Measurements from ENCODE around the gene NEMF. TPM values are rescaled to one million over a fixed set of nuclear protein-coding genes. Genes with fewer than 3 reads are reported as not detected.
A peak's percentile ranks its signal among the peaks of the same experiment; 100 is the strongest.
"Not testable (repeated sequence)": the region's sequence is repeated elsewhere in the genome, so short reads cannot be mapped to it uniquely, and the experiment has no call there.

The NEMF gene
- total RNA-seq, 1 donor from 2014 or later, result 46.4 TPM

- no peaks in the 10 kb centered on the region for H3K9me3 ChIP-seq (ENCODE audit: control insufficient read depth in 3 of 3, low read length in 3 of 3)
- H3K27ac ChIP-seq (ENCODE audit: low read depth, low read length), result peak overlapping the region; percentile 97
- H3K4me3 ChIP-seq (ENCODE audit: low read length in 3 of 3), result peak overlapping the region; percentile 82 to 100 (median 86)
- no peaks in the 10 kb centered on the region for H3K27me3 ChIP-seq (ENCODE audit: control insufficient read depth in 3 of 3, insufficient read depth in 3 of 3, low read length in 3 of 3)
- H3K4me1 ChIP-seq (ENCODE audit: control insufficient read depth in 3 of 3, insufficient read depth in 3 of 3, low read length in 3 of 3), result peaks cover 20 to 32% (median 24%) of the 10 kb centered on the region in 3 donors
- H3K36me3 ChIP-seq (ENCODE audit: control insufficient read depth in 3 of 3, insufficient read depth in 3 of 3, low read length in 3 of 3), result peaks cover 0 to 2% (median 0%) of the 10 kb centered on the region in 3 donors
- H3K9ac ChIP-seq (ENCODE audit: low read depth in 1 of 3, low read length in 3 of 3), result peak overlapping the region; percentile 89 to 100 (median 98)
Observed at GRCh38 chr14:49766839-49767238, 85.7 kb downstream of the NEMF start.

GRCh38 chr14:49761839-49762551 lies 90.6 kb downstream of the NEMF start:
- peaks cover 0 to 2% (median 2%) of the 10 kb centered on the region in 3 donors for H3K4me1 ChIP-seq (ENCODE audit: control insufficient read depth in 3 of 3, insufficient read depth in 3 of 3, low read length in 3 of 3)
- H3K9ac ChIP-seq (ENCODE audit: low read depth in 1 of 3, low read length in 3 of 3), result no peak overlapping the region
- no peak overlapping the region for H3K4me3 ChIP-seq (ENCODE audit: low read length in 3 of 3)
- H3K36me3 ChIP-seq (ENCODE audit: control insufficient read depth in 3 of 3, insufficient read depth in 3 of 3, low read length in 3 of 3), result peaks cover 0 to 1% (median 0%) of the 10 kb centered on the region in 3 donors
- no peaks in the 10 kb centered on the region for H3K27me3 ChIP-seq (ENCODE audit: control insufficient read depth in 3 of 3, insufficient read depth in 3 of 3, low read length in 3 of 3)
- H3K27ac ChIP-seq (ENCODE audit: low read depth, low read length), result no peak overlapping the region
- no peaks in the 10 kb centered on the region for H3K9me3 ChIP-seq (ENCODE audit: control insufficient read depth in 3 of 3, low read length in 3 of 3)

- H3K4me1 ChIP-seq (ENCODE audit: control insufficient read depth in 3 of 3, insufficient read depth in 3 of 3, low read length in 3 of 3), result no peaks in the 10 kb centered on the region
- H3K36me3 ChIP-seq (ENCODE audit: control insufficient read depth in 3 of 3, insufficient read depth in 3 of 3, low read length in 3 of 3), result peaks cover 0 to 2% (median 2%) of the 10 kb centered on the region in 3 donors
- no peak overlapping the region for H3K27ac ChIP-seq (ENCODE audit: low read depth, low read length)
- H3K27me3 ChIP-seq (ENCODE audit: control insufficient read depth in 3 of 3, insufficient read depth in 3 of 3, low read length in 3 of 3), result no peaks in the 10 kb centered on the region
- H3K9ac ChIP-seq (ENCODE audit: low read depth in 1 of 3, low read length in 3 of 3), result no peak overlapping the region
- H3K4me3 ChIP-seq (ENCODE audit: low read length in 3 of 3), result no peak overlapping the region
- H3K9me3 ChIP-seq (ENCODE audit: control insufficient read depth in 3 of 3, low read length in 3 of 3), result no peaks in the 10 kb centered on the region
Observed at GRCh38 chr14:49755378-49755777, 97.2 kb downstream of the NEMF start.

GRCh38 chr14:49754570-49755097 lies 98.0 kb downstream of the NEMF start:
- H3K9me3 ChIP-seq (ENCODE audit: control insufficient read depth in 3 of 3, low read length in 3 of 3), result no peaks in the 10 kb centered on the region
- no peak overlapping the region for H3K4me3 ChIP-seq (ENCODE audit: low read length in 3 of 3)
- H3K27me3 ChIP-seq (ENCODE audit: control insufficient read depth in 3 of 3, insufficient read depth in 3 of 3, low read length in 3 of 3), result no peaks in the 10 kb centered on the region
- no peaks in the 10 kb centered on the region for H3K4me1 ChIP-seq (ENCODE audit: control insufficient read depth in 3 of 3, insufficient read depth in 3 of 3, low read length in 3 of 3)
- peaks cover 2 to 5% (median 3%) of the 10 kb centered on the region in 3 donors for H3K36me3 ChIP-seq (ENCODE audit: control insufficient read depth in 3 of 3, insufficient read depth in 3 of 3, low read length in 3 of 3)
- H3K27ac ChIP-seq (ENCODE audit: low read depth, low read length), result no peak overlapping the region
- no peak overlapping the region for H3K9ac ChIP-seq (ENCODE audit: low read depth in 1 of 3, low read length in 3 of 3)

GRCh38 chr14:49746476-49746875 lies 106.1 kb downstream of the NEMF start:
- H3K4me3 ChIP-seq (ENCODE audit: low read length in 3 of 3); H3K27ac ChIP-seq (ENCODE audit: low read depth, low read length); H3K9me3 ChIP-seq (ENCODE audit: control insufficient read depth in 3 of 3, low read length in 3 of 3); H3K9ac ChIP-seq (ENCODE audit: low read depth in 1 of 3, low read length in 3 of 3); H3K4me1 ChIP-seq (ENCODE audit: control insufficient read depth in 3 of 3, insufficient read depth in 3 of 3, low read length in 3 of 3); H3K27me3 ChIP-seq (ENCODE audit: control insufficient read depth in 3 of 3, insufficient read depth in 3 of 3, low read length in 3 of 3): not testable (repeated sequence)
- H3K36me3 ChIP-seq (ENCODE audit: control insufficient read depth in 3 of 3, insufficient read depth in 3 of 3, low read length in 3 of 3), result peaks cover 6 to 34% (median 31%) of the 10 kb centered on the region in 3 donors

GRCh38 chr14:49745191-49745590 lies 107.4 kb downstream of the NEMF start:
- Histone ChIP-seq H3K27ac (ENCODE audit: low read depth, low read length) (no peak overlapping the region), H3K4me3 (ENCODE audit: low read length in 3 of 3) (no peak overlapping the region), H3K4me1 (ENCODE audit: control insufficient read depth in 3 of 3, insufficient read depth in 3 of 3, low read length in 3 of 3) (no peaks in the 10 kb centered on the region), H3K9ac (ENCODE audit: low read depth in 1 of 3, low read length in 3 of 3) (no peak overlapping the region), H3K9me3 (ENCODE audit: control insufficient read depth in 3 of 3, low read length in 3 of 3) (no peaks in the 10 kb centered on the region), H3K36me3 (ENCODE audit: control insufficient read depth in 3 of 3, insufficient read depth in 3 of 3, low read length in 3 of 3) (peaks cover 10 to 40% (median 35%) of the 10 kb centered on the region in 3 donors), H3K27me3 (ENCODE audit: control insufficient read depth in 3 of 3, insufficient read depth in 3 of 3, low read length in 3 of 3) (no peaks in the 10 kb centered on the region)

GRCh38 chr14:49735669-49736068 lies 116.9 kb downstream of the NEMF start:
- not testable (repeated sequence) for H3K27me3 ChIP-seq (ENCODE audit: control insufficient read depth in 3 of 3, insufficient read depth in 3 of 3, low read length in 3 of 3); H3K9me3 ChIP-seq (ENCODE audit: control insufficient read depth in 3 of 3, low read length in 3 of 3); H3K4me1 ChIP-seq (ENCODE audit: control insufficient read depth in 3 of 3, insufficient read depth in 3 of 3, low read length in 3 of 3); H3K9ac ChIP-seq (ENCODE audit: low read depth in 1 of 3, low read length in 3 of 3); H3K27ac ChIP-seq (ENCODE audit: low read depth, low read length); H3K4me3 ChIP-seq (ENCODE audit: low read length in 3 of 3)
- H3K36me3 ChIP-seq (ENCODE audit: control insufficient read depth in 3 of 3, insufficient read depth in 3 of 3, low read length in 3 of 3), result peaks cover 3 to 24% (median 8%) of the 10 kb centered on the region in 3 donors

GRCh38 chr14:49733836-49734235 lies 118.8 kb downstream of the NEMF start:
- Histone ChIP-seq H3K27me3 (ENCODE audit: control insufficient read depth in 3 of 3, insufficient read depth in 3 of 3, low read length in 3 of 3) (no peaks in the 10 kb centered on the region), H3K9ac (ENCODE audit: low read depth in 1 of 3, low read length in 3 of 3) (no peak overlapping the region), H3K4me3 (ENCODE audit: low read length in 3 of 3) (no peak overlapping the region), H3K4me1 (ENCODE audit: control insufficient read depth in 3 of 3, insufficient read depth in 3 of 3, low read length in 3 of 3) (no peaks in the 10 kb centered on the region), H3K36me3 (ENCODE audit: control insufficient read depth in 3 of 3, insufficient read depth in 3 of 3, low read length in 3 of 3) (peaks cover 0 to 23% (median 17%) of the 10 kb centered on the region in 3 donors), H3K27ac (ENCODE audit: low read depth, low read length) (no peak overlapping the region), H3K9me3 (ENCODE audit: control insufficient read depth in 3 of 3, low read length in 3 of 3) (no peaks in the 10 kb centered on the region)

- no peak overlapping the region for H3K27ac ChIP-seq (ENCODE audit: low read depth, low read length)
- H3K27me3 ChIP-seq (ENCODE audit: control insufficient read depth in 3 of 3, insufficient read depth in 3 of 3, low read length in 3 of 3), result no peaks in the 10 kb centered on the region
- H3K9me3 ChIP-seq (ENCODE audit: control insufficient read depth in 3 of 3, low read length in 3 of 3), result no peaks in the 10 kb centered on the region
- no peak overlapping the region for H3K9ac ChIP-seq (ENCODE audit: low read depth in 1 of 3, low read length in 3 of 3)
- H3K4me1 ChIP-seq (ENCODE audit: control insufficient read depth in 3 of 3, insufficient read depth in 3 of 3, low read length in 3 of 3), result no peaks in the 10 kb centered on the region
- no peak overlapping the region for H3K4me3 ChIP-seq (ENCODE audit: low read length in 3 of 3)
- H3K36me3 ChIP-seq (ENCODE audit: control insufficient read depth in 3 of 3, insufficient read depth in 3 of 3, low read length in 3 of 3), result peaks cover 0 to 31% (median 19%) of the 10 kb centered on the region in 3 donors
Observed at GRCh38 chr14:49732896-49733295, 119.7 kb downstream of the NEMF start.
